Ovary (tissue), 3 donors: ENCODE data around the gene HECW1.

Source experiments
- EP300 ChIP-seq: sonication (generic); formaldehyde crosslinking; IDR thresholded peaks from one replicate; pipeline ENCODE4 v1.6.1; 2017; ENCODE audit warnings: antibody characterized with exemption
- POLR2A ChIP-seq: fragments of 450-650 bp; IDR thresholded peaks from one replicate; pipeline ENCODE4 v1.6.1; 2017; ENCODE audit warnings: antibody characterized with exemption, mild to moderate bottlenecking, moderate library complexity
- TF ChIP-seq, protein P1 (sequence below), 3 donors: fragments of 450-650 bp in 2 of 3; fragments of 200-600 bp in 1 of 3; IDR thresholded peaks; one replicate each; pipeline versions ENCODE4 v1.5.1 to v1.8.0; 2016 to 2022; ENCODE audit warnings: antibody characterized with exemption in 3 of 3, mild to moderate bottlenecking in 1 of 3
- donor health status: DM: no; HTN: no; CAD: no.

DNA sequence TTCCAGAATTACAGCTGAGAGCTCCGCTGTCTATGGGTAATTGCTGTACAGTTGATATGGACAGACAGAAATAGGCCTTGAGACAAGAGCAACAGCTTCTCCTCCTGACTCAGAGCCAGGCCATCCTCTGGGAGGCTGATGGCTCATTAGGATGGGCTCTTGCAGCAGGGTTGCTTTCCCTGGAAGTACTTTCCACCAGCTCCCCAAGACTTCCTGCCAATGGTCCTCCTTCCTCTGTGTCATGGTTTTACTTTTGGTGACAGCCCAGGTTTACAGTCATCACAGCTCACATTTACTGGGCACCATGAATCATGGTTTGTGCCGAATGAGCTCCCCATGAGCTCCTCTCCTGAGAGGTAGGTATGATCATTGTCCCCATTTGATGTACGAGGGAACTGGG, 131.8 kb downstream of the HECW1 start:
- TF ChIP-seq, protein P1, sequence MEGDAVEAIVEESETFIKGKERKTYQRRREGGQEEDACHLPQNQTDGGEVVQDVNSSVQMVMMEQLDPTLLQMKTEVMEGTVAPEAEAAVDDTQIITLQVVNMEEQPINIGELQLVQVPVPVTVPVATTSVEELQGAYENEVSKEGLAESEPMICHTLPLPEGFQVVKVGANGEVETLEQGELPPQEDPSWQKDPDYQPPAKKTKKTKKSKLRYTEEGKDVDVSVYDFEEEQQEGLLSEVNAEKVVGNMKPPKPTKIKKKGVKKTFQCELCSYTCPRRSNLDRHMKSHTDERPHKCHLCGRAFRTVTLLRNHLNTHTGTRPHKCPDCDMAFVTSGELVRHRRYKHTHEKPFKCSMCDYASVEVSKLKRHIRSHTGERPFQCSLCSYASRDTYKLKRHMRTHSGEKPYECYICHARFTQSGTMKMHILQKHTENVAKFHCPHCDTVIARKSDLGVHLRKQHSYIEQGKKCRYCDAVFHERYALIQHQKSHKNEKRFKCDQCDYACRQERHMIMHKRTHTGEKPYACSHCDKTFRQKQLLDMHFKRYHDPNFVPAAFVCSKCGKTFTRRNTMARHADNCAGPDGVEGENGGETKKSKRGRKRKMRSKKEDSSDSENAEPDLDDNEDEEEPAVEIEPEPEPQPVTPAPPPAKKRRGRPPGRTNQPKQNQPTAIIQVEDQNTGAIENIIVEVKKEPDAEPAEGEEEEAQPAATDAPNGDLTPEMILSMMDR (IDR thresholded peaks at IDR 0.05): no peak
- TF ChIP-seq POLR2A: no peak
- no peak for TF ChIP-seq EP300
